Lower leg skin (tissue), 4 donors: ENCODE measurements around the gene CDC34. TPM values are rescaled to one million over a fixed set of nuclear protein-coding genes. Genes with fewer than 3 reads are reported as not detected.

Experiments used
- DNase-seq, 2 donors: peaks; one replicate each; pipeline ENCODE4 v3.0.0-alpha.2; 2019; ENCODE audit warnings: low spot score in 2 of 2
- H3K4me3 ChIP-seq: fragments of 200-600 bp; sonication (generic); 2 replicates; pipeline ENCODE4 v1.5.1; 2017; ENCODE audit warnings: mild to moderate bottlenecking, low read depth; ENCODE audit not compliant: poor library complexity, severe bottlenecking
- CTCF ChIP-seq, 3 donors: fragments of 450-650 bp; IDR thresholded peaks; one replicate each; pipeline ENCODE4 v1.5.1; 2016; ENCODE audit warnings: antibody characterized with exemption in 3 of 3, mild to moderate bottlenecking in 3 of 3, moderate library complexity in 2 of 3
- POLR2A ChIP-seq, 2 donors: fragments of 450-650 bp; IDR thresholded peaks; one replicate each; pipeline ENCODE4 v1.6.1; 2016 to 2017; ENCODE audit warnings: antibody characterized with exemption in 2 of 2, mild to moderate bottlenecking in 1 of 2, moderate library complexity in 1 of 2
- WGBS, 2 donors: methylation state at CpG; one replicate each; pipeline ENCODE4 v1.1.5; 2018; 5-methylcytosine and 5-hydroxymethylcytosine counted together
- intact Hi-C: fragments of 100-400 bp; cut with DNase I; formaldehyde crosslinking; loops from one replicate; pipeline ENCODE4 v1.15.0; 2023; ENCODE audit warnings: low total_unique reads
- total RNA-seq, 4 donors: library from RNA; depleted of rRNA; stranded (reverse); fragments of >200 nt; gene quantifications; one replicate each; pipeline ENCODE4 v1.1.0, GENCODE V29; 2016

Gene CDC34
- total RNA-seq, 4 donors from 2014 or later, result 129 to 214 (median 140) TPM

GRCh38 chr19:493391-494170, 38.0 kb upstream of the CDC34 start:
- 69 to 74% methylated on average over 23 of the region's 23 CpGs for whole genome bisulfite sequencing, 2 donors
- intact Hi-C loops, result no loop called here
- no peak overlapping the region for H3K4me3 ChIP-seq
- no peak for DNase-seq
- TF ChIP-seq CTCF (IDR thresholded peaks at IDR 0.05) (no peak), POLR2A (IDR thresholded peaks at IDR 0.05) (no peak)

GRCh38 chr19:494171-495080, 37.1 kb upstream of the CDC34 start:
- H3K4me3 ChIP-seq, result no peak overlapping the region
- intact Hi-C loops, result no loop called here
- 39 to 40% methylated on average over 17 to 20 of the region's 22 CpGs for WGBS, 2 donors
- no peak for DNase-seq
- TF ChIP-seq CTCF (IDR thresholded peaks at IDR 0.05) (no peak), POLR2A (IDR thresholded peaks at IDR 0.05) (no peak)

- WGBS, 2 donors, result 54 to 55% methylated on average over 10 of the region's 10 CpGs
- TF ChIP-seq CTCF (IDR thresholded peaks at IDR 0.05) (no peak), POLR2A (IDR thresholded peaks at IDR 0.05) (no peak)
- no peak for DNase-seq
- no peak overlapping the region for H3K4me3 ChIP-seq
- intact Hi-C loops, result no loop called here
Measured at GRCh38 chr19:495081-495401, 36.5 kb upstream of the CDC34 start.

GRCh38 chr19:495402-496111, 36.0 kb upstream of the CDC34 start:
- 15 to 19% methylated on average over 23 to 29 of the region's 32 CpGs for WGBS, 2 donors
- intact Hi-C loops, result no loop called here
- no peak overlapping the region for H3K4me3 ChIP-seq
- no peak for DNase-seq
- TF ChIP-seq CTCF (IDR thresholded peaks at IDR 0.05) (no peak), POLR2A (IDR thresholded peaks at IDR 0.05) (no peak)

GRCh38 chr19:496112-496665, 35.4 kb upstream of the CDC34 start, which contains the start of gene MADCAM1:
Gene MADCAM1, plus strand, starts transcription at chr19:496486. Its CDS starts 14 bp downstream, at chr19:496500.
- no peak within 1 kb of the TSS for H3K4me3 ChIP-seq
- intact Hi-C loops, result no loop called here
- TF ChIP-seq POLR2A (IDR thresholded peaks at IDR 0.05), result no peak
- TF ChIP-seq CTCF (IDR thresholded peaks at IDR 0.05), result no peak
- no peak for DNase-seq
- 4 to 14% methylated on average over 19 to 27 of the region's 33 CpGs for WGBS, 2 donors
